GM21529 (cell line): ENCODE data around the gene FAM234B.

Experiments
- ATAC-seq: cut with Tn5 transposase; IDR thresholded peaks from one replicate; pipeline ENCODE4 v1.9.1; 2021; ENCODE audit not compliant: unreplicated experiment

FAM234B gene

DNA sequence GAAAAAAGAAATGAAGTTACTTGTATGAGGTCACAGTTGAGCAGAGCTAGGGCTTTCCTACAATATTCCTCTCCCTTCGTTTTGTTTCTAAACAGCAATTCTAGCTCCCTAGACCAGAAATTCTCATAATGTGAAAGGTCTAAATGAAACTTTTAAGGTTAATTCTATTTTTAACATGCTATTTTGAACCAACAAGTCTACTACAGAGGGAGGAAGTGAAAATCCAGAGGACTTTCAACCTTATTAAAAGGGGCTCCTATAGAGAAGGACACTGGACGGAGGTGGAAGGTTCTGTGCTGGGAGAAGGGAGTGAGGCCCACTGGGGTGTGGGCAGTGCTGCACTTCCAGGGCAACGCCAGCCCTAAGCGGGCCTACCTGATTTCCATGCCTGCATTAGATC is 45.9 kb downstream of the FAM234B start:
- ATAC-seq: peak; percentile 38

DNA sequence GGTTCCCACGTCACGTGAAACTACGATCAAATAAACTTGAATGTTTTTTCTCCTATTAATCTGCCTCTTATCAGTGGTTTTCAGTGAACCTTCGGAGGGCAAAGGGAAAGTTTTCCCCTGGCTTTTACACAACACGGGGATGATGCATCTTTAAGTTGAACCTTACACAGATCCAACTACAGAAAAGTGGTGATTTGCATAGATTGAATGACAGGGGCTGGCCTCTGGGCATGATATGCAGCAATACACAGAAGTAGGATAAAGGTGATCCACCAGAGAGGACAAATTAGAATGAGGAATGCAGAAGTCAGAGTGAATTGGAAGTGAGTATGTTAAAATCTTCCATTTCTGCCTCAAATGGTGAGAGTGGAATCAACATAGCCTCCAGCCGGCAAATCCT is 47.7 kb downstream of the FAM234B start:
- ATAC-seq: no peak

DNA sequence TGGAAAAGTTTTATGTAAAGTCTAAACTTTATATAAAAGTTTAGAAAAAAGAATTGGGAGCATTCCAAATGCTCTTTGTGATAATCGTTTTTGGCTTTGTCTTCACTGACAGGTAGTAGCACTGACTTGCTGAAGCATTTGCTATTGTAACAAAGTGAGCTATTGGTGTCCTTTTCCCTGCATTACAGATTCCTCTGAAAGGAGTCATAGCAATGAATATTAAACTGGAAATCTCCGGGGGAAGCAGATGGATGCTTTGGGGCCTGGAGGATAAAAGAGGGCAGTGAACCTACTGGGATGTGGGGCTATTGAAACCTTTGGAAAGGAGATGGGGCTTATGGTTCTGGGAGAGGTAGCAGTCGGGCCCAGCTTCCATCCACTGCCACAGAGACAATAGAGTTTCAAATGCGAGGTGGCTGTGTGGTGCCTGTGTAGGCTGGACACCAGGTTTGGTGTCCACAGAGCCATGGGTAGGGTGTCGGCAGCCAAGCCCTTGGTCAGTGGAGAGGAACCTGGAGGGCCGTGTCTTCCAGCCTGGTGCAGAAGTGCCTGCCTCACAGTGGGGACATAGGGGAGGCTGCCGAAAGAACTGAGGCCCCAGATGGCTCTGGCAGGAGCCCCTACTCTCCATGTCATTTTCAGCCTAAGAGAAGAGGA is 49.1 kb downstream of the FAM234B start:
- no peak for ATAC-seq

DNA sequence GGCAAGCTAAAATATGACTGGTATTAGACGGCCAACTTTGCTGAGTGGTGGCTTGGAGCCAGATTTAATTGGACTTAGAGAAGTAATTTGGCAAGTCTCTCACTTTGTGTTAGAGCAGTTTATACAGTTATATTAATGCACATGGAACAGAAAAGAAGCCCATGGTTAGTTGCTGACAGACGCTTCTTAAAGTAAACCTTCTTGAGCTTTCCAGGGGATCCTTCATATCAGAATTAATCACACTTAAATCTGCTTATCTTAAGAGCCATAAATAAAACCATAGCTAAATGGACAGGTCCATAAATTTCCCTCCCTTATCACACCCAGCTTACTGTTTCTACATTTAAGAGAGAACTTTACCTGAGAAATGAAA is 49.7 kb downstream of the FAM234B start:
- ATAC-seq: no peak

DNA sequence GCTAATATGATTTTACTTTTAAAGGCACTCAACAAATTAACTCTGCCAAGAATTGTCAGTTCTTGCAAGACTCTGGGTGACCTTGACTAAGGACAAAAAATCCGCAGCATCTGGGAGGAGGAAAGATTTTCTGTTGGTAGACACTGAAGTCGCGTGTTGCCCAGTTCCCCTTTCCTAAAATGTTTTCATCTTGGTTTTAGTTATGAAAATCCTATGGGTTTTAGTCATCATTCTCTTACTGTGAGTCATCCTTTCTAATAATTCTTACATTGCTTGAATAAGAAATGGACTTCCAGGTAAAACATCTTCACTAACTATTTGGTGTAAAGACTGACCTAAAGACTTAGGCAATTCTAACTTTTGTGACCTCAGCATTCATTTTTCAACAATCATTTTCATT is 50.2 kb downstream of the FAM234B start:
- no peak for ATAC-seq

DNA sequence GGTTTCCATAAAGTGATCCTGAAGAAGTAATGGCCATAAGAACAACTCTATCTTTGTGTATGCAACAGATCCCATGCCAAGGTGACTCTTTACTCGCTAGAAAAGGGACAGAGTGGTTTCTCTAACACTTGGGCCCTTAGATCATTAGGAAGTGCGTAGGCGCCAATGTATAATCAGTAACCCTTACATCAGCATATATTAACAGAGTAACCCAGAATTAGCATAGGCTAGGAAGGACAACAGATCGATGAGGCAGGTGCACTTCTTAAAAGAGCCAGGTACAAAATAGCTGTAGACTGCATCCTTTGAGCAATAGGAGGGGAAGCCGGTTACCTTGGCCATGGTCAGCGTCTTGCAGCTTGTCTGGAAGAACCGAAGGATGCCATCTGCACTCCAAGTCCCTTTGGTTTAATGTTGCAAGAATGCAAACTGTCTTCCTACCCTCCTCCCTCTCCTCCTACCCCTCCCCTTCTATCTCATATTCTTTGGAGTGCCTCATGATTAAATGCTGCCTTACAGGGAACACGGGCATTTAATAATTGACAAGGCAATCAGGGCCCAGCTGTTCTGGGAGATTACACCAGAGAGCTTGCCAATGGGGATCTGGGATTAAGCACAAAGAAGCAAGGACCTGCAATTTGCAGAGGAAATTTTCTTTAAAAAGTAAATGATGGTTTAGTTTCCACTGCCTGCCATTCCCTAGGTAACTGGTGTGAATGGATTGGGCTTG is 51.2 kb downstream of the FAM234B start:
- ATAC-seq: no peak

DNA sequence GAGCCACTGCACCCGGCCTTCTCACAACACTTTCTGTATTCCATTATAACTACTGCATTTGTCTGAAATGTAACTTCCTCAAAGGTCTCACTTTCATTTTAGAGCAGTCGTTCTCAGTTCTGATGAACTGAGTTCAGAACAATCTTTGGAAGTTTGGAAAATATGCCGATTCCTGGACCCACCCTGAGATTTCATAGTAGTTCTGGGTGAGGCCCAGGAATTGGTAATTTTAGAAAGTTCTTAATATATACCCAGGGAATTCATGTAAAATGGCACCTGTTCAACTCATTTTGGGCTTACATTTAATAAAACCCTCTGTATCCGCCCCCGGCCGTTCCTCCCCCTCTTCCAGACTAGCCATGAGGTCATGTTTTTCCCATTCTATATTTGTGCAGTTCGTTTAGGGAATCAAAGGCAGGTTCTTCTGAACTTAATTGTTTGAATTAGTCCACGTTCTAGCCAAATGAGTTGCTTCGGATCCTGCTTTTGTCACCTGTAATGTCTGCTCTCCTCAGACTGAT is 53.4 kb downstream of the FAM234B start:
- no peak for ATAC-seq

DNA sequence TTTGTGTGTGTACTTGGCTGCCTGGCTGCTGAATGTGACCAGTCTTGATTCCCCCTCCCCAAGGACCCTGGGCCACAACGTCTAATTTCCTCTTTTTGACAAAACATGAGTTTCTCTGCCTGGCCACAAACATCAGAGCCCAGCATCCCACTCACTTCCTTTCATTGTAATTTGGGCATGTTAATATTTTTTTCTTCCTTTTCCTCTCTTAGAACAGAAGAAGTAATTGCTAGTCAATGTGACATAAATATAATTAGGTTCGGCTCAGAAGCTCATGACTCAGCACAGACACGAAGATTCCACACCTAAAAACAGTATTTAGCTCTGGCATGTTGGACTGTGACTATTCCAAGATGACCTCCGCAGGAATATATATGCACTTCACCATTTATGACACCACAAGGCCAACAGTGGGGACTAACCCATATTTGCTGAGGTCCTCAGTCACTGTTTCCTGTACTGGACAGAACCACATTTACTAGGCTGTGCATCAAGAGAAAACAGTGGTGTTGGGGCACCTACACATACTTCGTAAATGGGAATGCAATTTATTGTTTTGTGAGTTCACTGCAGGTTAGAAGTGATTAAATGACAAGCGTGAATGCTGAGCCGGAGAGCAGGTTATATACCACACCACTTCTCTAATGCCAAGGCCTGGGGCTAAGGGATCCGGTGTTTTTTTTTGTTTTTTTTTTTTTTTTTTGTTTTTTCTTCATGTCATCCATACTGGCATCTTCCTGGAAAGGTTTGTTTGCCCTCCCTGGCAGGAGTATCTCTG is 55.1 kb downstream of the FAM234B start:
- no peak for ATAC-seq

DNA sequence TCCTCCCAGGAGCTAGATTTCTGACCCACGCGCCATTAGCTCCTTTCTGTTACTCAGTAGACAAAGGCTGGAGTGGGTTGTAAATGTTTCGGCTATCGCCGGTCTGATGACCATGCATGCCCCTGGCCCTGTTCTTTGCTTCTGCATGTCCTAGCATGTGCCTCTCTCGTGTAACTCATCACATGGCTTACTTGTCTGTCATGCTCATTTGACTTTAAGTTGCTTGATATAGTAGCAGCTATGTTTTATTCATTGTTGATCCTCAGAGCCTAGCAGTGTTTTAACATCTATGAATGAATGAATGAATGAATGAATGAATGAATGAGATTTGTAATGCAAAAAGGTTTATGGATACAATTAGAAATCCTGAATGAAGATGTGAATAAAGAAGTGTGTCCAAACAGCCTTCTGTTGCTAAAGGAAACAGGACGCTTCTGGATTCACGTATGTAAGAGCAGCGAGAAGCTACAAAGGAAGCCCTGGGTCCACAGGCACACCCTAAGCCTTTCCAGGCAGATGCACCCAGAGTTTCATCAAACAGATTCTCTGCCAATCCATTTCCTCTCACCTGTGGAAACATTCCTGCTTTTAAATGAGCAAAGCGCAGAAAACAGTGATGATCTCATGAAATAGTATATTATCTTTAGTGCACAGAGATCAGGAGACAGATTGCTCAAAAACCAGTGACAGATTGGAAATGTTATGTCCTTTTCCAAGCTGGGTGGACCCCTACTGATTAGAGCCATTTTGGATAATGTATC is 55.8 kb downstream of the FAM234B start:
- no peak for ATAC-seq

DNA sequence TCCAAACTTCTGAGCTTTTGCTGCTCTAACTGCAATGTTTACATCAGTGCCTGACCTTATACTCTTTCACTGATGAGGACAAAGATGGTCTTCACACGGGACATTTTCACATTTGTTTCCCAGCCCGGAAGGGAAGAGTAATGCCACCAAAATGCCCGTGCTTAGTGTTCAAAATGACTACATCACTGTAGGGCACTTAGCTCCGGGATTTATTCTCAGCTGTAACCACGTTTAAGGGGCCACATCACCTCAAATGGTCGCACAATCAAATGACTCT is 56.4 kb downstream of the FAM234B start:
- ATAC-seq: no peak

DNA sequence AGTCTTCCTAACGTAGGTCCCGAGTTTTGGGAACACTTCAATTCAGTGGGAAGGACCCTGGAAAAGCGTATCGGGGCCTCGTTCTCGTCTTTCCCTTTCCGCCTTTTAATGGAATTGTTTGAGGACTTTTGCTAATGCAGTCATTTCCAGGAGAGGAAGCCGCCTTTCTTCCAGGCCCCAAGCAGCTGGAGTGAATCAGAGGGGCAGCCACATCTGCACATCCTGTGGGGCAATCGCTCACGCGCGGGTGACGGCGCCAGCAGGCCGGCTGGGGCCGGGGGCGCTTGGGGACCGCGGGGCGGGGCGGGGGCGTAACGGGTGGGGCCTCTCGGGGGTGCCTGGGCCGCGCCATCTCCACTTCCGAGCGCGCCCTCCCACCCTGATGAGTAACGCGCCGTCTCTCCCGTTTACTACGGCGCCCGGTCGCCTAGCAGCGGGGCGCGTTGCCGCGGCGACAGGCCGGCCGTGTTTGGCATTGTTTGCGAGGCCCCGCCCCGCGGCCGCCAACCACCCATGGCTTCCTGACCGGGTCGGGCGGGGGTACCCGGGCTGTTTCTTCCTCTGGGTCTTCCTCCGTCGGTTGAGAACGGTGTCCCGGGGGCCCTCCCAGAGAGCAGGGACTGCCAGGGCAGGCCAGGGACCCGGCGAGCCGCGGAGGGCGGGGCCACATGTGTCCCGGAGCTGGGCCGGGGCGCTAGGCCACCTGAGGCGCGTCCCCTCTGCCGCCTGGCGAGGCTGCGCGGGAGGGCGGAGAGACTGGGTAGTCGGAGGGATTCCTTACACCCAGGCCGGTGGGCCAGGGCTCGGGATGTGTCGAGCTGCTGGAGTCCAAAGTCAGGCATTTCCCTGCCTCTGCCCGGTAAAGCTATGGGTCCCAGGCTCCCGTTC is 56.9 kb downstream of the FAM234B start:
- ATAC-seq: peak; percentile 84

DNA sequence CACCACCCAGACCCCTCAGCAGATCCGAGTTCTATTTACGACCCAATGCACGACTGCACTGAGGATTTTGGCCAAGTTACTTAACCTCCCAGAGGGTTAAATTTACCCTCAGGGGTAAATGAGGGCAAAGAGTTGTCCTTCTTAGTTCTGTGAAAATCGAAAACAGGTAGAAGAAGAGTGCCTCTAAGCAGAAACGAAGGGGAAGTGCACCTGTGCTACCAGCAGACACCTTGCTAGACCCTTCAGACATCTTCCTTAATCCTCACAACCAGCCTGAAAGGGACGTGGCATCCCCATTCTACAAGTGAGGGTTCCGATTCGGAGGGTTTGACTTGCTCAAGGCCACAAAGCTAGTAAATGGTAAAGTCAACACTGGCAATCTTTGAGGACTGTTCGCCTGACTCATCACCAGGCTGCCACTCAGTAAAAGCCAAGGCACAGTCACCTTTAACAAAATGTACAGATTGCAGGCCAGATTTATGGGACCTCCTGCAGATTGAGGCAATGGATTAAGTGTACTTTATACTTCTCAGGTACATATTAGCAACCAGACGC is 57.7 kb downstream of the FAM234B start:
- no peak for ATAC-seq

DNA sequence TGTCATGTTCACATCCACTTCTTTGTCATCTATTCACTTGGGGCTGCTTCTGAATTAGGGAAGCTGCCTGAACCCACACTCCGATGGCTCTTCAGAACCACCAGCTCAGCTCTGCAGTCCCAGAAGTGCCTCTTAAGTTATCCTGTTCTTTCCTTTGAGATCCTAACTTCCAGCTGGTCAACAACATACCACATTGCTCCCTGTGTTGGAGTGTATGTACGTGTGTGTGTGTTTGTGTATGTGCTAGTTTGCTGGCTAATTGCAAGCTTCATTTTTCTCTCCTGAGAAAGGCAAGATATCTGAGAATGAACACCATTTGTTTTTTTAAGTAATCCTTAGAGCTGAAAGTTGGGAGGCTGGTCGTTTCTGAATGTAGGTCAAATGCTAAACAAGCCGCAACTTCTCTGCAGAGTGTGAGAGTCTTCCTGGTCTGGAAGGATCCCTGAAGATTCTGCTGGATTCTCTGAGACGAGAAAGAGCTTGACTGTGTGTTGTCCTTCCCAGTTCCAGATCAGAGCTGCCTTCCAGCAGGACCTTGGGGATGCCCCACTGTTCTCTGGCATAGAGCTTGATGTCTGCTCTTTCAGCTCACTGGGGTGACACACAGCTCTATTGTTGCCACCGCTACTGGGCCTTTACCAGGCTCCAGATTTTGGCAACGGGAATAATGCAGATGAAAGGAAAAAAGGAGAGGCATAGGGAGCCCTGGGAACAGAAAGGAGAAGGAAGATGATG is 58.4 kb downstream of the FAM234B start:
- ATAC-seq: no peak

DNA sequence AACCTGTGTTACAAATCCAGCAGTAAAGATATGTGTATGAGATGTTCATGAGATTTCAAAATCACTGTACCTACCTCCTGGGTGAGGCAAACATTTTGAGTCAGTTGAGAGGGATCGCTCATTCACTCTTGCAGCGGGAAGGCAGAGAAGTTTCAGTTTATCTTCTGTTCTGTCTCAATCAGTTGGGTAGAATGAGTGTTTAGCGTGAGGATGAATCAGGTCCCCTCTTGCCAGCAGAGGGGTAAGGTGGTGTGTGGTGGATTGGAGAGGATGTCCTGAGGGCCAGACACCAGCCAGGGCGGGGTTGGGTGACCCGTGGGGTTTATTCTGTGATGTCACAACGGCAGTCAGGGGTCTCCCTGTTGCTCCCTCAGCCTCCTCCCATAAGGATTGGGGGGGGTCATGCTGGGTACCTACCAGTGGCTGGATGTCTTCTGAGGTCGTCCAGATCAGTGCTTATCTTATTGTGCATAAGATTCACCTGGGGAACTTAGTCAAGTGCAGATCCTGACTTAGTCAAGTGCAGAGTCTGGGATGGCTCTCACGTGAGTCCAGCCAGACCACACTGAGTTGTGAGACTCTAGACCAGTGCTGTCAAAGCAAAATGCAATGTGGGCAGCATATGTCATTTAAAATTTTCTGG is 59.3 kb downstream of the FAM234B start, which contains the start of gene GSG1:
Gene GSG1, minus strand, starts transcription at position 277 of the 643 bp plus-strand sequence. Its CDS starts 155 bp downstream, at position 122.
- ATAC-seq: no peak

DNA sequence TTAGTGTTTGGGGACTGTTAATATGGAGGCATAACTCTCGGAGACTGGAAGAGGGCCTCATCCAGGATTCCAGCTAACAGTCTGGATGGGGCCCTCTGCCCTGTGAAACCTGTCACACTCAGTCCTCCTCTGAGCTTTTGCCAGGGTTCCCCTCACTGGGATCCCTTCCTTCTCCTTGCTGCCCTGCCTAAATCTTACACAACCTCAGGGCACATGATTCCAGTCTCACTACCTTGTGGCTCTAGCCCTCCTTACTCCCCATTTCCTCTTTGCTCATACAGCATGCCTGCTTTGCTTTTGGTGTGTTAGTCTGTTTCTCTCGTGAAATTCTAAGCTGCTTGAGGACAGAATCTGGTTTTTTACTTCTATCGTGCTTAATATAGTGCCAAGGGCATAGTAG is 60.2 kb downstream of the FAM234B start:
- no peak for ATAC-seq

DNA sequence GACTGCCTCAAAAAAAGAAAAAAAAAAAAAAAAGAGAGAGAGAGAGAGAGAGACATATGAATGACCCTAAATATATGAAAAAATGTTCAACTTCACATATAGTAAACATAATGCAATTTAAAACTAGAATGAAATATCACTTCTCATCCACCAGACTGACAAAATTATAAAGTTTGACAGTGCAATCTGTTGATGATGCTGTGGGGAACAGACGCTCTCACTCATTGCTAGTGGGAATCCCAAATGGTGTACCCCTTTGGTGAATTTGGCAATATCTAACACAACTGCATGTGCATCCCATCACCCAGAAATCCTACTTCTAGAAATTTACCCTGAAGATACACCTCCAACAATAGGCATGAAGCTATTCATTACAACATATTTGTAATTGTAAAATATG is 61.6 kb downstream of the FAM234B start:
- ATAC-seq: no peak

DNA sequence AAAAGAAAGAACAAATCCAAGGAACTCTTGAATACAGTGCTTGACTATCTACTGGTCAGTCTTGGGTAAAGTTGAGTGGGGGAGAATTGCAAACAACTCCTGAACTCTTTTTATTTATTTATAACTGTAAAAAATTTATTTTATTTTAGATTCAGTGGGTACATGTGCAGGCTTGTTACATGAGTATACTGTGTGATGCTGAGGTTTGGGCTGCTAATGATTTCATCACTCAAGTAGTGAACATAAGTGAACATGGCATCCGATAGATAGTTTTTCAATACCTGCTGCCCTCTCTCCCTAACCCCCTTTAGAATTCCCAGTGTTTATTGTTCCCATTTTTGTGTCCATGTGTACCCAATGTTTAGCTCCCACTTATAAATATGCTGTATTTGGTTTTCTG is 62.5 kb downstream of the FAM234B start:
- ATAC-seq: no peak

DNA sequence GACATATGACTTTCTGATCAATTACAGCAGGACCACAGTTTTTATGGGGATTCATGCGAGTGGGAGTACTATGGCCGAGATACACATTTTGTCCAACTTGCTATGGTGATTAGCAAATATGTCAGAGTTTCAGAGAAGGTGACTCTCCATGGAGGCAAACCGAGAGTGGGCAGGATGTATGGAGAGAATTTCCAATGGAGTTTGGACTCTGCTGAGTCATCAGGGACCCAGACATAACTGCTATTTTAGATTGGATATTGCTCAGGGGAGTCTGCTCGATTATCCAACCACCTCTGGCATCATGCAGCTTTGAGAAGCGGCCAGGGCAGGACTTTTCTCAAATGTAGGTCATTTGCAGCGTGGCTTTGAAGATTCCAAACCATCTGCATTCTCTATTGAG is 68.8 kb downstream of the FAM234B start:
- no peak for ATAC-seq
